GM06990 (cell line): ENCODE results near the gene ASIC2.

Experiments
- DNase-seq: peaks from one replicate; pipeline ENCODE4 v3.0.0-alpha.2; 2011; ENCODE audit not compliant: insufficient read length; ENCODE audit errors: extremely low read depth
- H3K27me3 ChIP-seq: replicated peaks from 2 replicates; pipeline ENCODE4 v1.6.0; 2011; ENCODE audit warnings: low read length; ENCODE audit not compliant: control insufficient read depth, insufficient read depth
- H3K36me3 ChIP-seq: 2 replicates; pipeline ENCODE4 v1.5.1; 2011; ENCODE audit warnings: low read length; ENCODE audit not compliant: control insufficient read depth, insufficient read depth
- H3K4me3 ChIP-seq: replicated peaks from 2 replicates; pipeline ENCODE4 v1.5.1; 2011; ENCODE audit warnings: low read depth, mild to moderate bottlenecking, control low read depth, low read length
- CTCF ChIP-seq: IDR thresholded peaks from 2 replicates; pipeline ENCODE4 v1.5.1; 2011; ENCODE audit warnings: low read length, control low read depth, mild to moderate bottlenecking, inconsistent platforms; ENCODE audit not compliant: insufficient read depth, poor library complexity, severe bottlenecking

Gene ASIC2

DNA sequence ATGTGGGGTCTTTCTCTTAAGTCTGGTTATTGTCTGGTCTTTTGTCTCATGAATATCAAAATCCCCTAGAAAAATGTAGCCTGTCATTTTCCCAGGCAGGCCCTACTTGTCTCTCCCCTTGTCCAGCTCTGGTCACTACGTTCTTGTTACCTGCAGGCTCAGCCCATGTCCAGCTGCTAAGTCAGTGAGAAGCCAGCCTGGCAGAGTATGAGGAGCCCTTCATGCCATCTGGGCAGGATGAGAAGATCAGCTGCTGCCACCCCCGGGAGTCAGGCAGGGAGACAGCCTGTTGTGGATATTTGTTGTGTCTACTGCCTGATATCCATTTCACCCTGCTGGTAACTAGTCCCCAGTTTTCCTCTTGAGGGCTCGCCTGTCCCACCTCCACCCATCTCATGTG lies 88.9 kb downstream of the ASIC2 start:
- no peaks in the 10 kb centered on the region for H3K36me3 ChIP-seq
- DNase-seq = no peak
- no peak for TF ChIP-seq CTCF
- no peaks in the 10 kb centered on the region; the same call in 1 of the 2 replicates for H3K27me3 ChIP-seq
- H3K4me3 ChIP-seq = no peak overlapping the region

GRCh38 chr17:33202796-33203495 lies 90.1 kb downstream of the ASIC2 start:
- TF ChIP-seq CTCF = no peak
- Histone ChIP-seq H3K27me3 (no peaks in the 10 kb centered on the region; the same call in 1 of the 2 replicates), H3K36me3 (no peaks in the 10 kb centered on the region), H3K4me3 (no peak overlapping the region)
- DNase-seq = no peak

GRCh38 chr17:33202021-33202420 lies 91.1 kb downstream of the ASIC2 start:
- no peak for DNase-seq
- Histone ChIP-seq H3K36me3 (no peaks in the 10 kb centered on the region), H3K27me3 (no peaks in the 10 kb centered on the region; the same call in 1 of the 2 replicates), H3K4me3 (no peak overlapping the region)
- TF ChIP-seq CTCF = no peak

DNA sequence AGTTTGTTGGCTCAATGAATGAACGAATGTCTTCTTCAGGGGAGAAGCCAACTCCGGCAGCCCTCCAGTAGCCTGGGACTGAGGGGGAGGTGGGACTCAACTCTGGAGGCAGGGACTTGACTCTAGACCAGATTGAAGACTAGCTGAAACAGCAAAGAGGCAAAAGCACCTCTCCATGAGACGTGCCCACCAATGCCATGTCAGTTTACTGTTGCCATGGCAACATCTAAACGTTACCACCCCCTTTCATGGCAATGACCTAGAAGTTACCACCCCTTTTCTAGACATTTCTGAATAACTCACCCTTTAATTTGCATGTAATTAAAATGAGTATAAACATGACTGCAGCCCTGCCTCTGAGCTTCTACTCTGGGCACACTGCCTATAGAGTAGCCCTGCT lies 91.8 kb downstream of the ASIC2 start:
- TF ChIP-seq CTCF = no peak
- no peaks in the 10 kb centered on the region; the same call in 1 of the 2 replicates for H3K27me3 ChIP-seq
- no peak for DNase-seq

DNA sequence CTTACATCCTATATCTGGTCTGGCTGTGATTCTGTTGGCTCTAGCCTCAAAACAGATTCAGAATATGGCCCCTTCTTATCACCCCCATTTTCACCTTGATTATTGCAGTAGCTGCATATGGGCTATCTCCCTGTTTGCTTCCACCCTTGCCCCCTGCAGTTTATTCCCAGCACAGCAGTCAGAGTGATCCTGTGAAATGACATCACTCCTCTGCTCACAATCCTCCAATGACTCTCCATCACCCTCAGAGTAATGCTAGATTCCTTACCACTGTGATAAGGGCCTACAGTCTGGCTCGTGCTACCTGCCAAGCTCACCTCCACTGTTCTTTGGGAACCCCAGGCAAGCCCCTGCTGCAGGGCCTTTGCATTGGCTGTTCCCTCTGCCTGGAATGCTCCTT lies 92.5 kb downstream of the ASIC2 start:
- H3K36me3 ChIP-seq = no peaks in the 10 kb centered on the region
- H3K27me3 ChIP-seq = no peaks in the 10 kb centered on the region; the same call in 1 of the 2 replicates
- TF ChIP-seq CTCF = no peak
- DNase-seq = no peak
- H3K4me3 ChIP-seq = no peak overlapping the region

More for the DNA sequence above, 91.8 kb downstream of the ASIC2 start:
- Histone ChIP-seq H3K4me3 (no peak overlapping the region), H3K36me3 (no peaks in the 10 kb centered on the region)
